Measurements from ENCODE around the gene DNTT.

DNTT gene

DNA sequence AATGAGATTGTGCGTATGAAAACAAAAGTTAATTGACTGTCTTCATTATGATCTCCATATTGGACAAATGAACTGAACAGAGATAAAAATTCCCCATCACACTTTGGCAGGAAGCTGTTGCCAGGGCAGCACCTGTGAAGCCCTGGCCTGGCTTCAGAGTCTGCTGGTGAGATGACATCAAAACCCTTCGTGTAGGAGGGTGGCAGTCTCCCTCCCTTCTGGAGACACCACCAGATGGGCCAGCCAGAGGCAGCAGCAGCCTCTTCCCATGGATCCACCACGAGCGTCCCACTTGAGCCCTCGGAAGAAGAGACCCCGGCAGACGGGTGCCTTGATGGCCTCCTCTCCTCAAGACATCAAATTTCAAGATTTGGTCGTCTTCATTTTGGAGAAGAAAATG, at the start of gene DNTT:
TSS of gene DNTT (plus strand) at position 205 of the 400 bp plus-strand sequence. CDS start at position 269, 64 bp downstream.
- no peak for DNase-seq (ENCODE audit: low read depth in 2 of 2)

DNA sequence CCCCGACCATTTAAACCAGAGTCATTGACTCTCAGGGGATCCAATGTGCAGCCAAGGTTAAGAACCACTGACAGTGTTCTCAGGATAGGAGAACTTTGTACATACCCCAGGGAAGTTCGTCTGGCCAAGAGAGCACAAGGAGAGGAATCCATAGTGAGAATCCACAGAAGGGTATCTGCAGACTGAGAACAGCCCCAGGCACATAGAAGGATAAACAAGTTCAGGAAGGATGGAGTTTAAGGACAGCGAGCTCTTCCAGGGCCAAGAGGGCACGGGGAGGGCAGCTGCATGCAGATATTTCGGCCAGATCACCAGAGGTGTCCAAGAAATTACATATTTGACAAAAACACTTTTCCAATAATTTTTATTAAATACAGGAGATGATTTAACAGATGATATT, 49.3 kb upstream of the DNTT start:
- no peak for DNase-seq (ENCODE audit: low read depth in 2 of 2)

DNA sequence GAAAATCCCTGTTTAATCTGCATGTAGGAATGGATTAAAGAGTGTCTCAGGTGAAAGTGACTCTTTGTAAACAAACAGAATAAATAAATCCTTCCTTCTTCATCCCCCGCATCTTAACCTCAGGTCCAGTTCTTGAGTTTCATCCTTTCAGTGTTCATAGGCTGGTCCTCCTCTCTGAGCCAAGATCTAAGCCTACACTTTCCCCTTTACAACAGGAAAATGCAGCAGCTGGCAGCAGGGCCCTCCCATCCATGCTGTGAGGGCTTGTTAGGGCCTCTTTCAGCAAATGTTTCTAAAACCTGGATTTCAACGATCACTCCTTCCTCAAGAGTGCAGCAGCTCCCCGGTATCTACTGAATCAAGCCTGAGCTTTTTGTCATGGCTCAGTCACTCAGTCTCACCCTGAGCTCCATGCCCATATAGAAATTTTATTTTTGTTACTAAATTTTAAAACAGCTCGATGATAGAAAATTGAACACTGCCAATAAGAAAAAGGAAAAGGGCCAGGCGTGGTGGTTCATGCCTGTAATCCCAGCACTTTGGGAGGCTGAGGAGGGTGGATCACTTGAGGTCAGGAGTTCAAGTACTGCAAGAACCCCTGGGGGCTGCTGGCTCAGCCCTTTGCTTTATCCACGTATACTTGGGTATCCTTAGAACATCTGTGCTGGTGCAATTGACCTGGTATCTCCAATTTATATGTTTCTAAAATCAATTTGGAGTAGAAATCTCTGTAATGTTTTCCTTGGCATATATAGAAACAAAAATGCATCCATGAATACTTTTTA, 48.5 kb upstream of the DNTT start:
- no peak for DNase-seq (ENCODE audit: low read depth in 2 of 2)

DNA sequence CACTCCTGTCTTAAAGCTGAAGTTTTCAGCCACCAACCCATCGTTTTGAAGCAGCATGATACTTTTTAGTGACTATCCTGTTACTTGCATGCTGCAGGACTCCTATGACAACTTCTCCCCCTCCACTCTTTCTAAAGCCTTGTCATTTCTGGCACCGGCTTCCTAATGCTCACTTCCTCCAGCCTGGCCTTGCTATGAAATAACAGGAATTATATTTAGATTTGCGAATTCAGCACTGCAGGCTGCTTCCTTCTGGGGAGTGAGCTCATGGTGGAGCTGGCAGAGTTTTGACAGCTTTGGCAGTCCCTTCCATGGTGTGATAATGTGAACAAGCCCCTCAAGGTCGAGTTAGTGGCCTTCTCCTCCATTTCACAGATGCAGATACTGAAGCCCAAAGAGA, 46.3 kb upstream of the DNTT start:
- DNase-seq (ENCODE audit: low read depth in 2 of 2): no peak

DNA sequence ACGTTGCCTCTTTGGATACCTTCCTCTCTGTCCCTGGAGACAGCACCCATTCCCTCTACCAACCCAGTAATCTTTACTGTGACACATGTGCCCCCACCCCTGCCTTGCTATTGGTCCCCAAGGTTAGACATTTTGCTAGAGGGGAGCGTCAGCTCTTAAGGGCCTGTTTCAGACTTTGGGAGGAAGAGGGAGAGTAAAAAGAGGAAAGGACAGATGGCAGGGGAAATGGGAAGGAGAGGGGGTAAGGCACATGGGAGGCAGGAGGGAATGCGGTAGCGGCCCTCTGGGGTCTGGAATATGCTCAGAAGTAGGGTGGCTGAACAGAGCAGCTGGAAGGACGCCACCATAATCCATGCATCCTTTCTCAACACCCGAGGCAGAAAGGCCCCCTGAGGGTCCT, 45.1 kb upstream of the DNTT start:
- no peak for DNase-seq (ENCODE audit: low read depth in 2 of 2)

DNA sequence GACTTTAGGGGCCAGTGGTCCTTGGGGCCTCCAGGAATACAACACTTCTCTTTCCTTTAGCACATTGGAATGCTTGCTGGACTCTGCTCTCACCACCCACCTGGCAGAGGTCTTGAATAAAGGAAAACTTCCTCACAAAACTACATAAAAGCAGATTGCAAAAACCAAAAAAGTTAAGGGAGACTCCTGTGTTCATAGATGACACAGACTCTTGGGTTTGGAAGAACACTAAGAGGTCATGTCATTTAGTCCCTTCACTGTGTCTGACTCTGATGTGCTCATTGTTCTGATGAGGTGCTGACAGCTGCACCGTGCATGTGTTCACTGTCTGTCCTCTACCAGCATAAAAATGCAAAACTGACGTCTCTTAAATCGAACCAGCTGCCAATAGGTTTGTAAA, 44.2 kb upstream of the DNTT start:
- no peak for DNase-seq (ENCODE audit: low read depth in 2 of 2)

DNA sequence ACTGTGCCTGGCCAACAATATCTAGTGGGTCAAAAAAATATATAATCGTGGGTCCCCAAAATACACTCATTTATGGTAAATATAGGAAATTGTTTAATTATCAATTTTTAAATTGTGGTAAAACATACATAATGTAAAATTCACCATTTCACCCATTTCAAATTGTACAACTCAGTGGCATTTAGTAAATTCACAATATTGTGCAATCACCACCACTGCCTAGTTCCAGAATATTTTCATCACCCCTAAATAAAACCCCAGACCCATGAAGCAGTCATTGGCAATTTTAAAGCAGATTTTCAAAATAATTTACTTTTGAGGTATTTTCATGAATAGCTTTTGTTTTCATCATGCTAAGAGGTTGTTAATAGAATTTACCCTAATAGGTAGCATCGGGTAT, 43.1 kb upstream of the DNTT start:
- no peak for DNase-seq (ENCODE audit: low read depth in 2 of 2)

DNA sequence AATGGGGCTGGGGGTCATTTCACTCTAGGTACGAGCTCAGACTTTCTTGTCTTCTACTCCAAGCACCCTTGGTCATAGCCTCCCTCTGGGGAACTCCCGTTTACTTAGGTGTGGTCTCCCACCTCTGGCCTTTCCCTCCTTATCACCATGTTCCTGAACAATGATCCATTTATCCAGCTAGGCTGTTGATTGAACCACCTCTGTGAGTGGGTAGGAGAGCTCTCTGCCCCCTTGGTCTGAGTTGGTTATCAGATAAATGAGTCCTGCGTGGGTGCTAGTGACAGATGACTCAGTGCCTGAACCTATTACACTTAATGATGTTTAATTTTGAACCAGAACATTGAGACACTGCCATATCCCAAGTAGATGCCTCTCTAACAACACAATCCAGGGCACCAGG, 42.3 kb upstream of the DNTT start:
- no peak for DNase-seq (ENCODE audit: low read depth in 2 of 2)

DNA sequence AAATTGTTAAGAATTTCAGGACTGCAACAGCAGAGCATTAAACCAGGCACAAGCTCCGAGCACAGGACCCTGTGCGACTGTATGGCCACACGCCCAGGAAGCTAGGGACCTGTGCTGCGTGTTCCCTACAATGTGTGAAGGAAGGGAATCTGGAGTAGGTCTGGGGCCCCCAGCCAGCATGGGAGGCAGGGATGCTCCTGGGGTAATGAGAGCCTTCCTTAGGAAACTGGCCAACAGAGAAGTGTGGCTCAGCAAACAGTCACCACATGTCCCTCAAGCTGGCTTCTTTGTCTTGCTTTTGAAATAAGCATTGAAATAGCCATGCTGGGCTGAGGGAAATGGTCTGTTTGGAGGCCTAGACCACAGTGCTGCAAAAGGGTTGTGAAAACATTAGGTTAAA, 41.1 kb upstream of the DNTT start:
- DNase-seq (ENCODE audit: low read depth in 2 of 2): no peak

DNA sequence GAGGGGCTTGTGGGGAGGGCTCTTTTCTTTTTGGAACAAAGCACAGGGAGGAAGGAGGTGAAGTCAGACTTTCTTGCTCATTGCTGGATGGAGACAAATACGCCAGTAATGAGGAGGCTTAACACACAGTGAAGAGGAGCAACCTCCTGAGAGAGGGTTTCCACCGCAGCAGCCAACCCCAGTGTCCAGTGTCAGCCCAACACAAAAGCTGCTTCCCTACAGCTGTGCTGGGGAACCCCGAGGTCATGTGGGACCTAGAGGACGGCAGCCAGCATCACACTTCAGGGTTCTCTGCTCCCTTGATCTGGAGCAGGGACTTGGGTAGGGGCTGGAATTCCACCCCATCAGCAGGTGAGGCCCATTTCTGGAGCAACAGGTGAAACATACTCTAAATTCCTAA, 40.6 kb upstream of the DNTT start:
- no peak for DNase-seq (ENCODE audit: low read depth in 2 of 2)

DNA sequence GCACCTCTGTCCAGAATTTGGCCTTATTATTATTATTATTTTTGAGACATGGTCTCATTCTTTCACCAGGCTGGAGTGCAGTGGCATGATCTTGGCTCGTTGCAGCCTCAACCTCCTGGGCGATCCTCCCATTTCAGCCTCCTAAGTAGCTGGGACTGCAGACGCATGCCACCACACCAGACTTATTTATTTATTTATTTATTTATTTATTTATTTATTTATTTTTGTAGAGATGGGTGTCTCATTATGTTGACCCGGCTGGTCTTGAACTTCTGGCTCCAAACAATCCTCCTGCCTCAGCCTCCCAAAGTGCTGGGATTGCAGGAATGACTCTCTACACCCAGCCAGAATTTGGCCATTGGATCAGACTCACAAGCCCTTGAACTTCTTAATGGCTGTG, 39.3 kb upstream of the DNTT start:
- no peak for DNase-seq (ENCODE audit: low read depth in 2 of 2)

DNA sequence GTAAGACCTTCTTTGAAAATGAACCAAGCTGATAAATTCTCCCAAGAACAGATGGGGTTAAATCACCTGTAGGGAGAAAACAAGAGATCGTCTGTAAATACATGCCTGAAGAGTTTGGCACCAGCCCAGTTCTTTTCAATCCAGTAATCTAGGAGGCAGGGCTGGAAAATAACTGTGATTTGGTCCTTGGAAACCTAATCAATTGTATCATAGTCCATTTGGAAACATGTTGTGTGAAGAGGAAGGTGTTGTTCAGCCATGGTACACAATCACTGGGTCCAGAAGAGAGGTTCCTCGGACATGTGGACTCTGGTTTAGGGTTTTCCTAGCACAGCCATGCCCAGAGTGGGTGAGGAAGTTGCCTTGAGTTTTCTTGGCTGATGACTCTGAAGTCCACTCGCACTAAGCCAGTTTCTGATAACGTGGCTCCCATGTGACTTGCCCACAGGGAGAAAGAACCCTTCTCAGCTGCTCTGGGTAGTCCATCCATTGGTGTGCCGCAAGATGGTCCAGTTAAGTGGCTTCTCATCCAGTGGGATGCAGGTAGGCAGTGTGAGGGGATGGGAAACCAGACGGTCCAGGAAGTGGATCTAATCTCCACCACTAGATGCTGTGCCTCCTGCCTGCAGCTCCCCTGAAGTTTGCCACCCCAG, 38.0 kb upstream of the DNTT start:
- no peak for DNase-seq (ENCODE audit: low read depth in 2 of 2)

DNA sequence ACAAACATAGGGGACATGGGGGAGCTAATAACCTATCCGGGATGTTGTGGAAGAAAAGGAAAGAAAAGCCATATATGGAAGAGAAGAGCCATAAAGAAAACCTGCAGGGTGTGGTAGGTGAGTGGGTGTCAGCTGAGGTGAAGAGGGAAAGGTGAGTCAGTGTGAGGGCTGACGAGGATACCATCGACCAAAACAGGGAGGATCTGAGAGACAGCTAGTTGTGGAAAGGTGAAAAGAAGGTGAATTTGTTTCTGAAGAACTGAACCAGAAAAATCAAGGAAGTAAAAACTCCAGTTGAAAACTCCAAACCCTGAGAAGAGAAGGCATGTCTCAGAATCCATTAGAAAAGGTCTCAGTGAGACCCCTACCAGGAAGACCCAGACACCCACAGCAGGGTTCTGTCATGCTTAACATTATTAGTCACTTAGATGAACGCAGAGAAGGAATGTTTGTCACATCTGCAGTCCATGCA, 37.0 kb upstream of the DNTT start:
- DNase-seq (ENCODE audit: low read depth in 2 of 2): no peak

DNA sequence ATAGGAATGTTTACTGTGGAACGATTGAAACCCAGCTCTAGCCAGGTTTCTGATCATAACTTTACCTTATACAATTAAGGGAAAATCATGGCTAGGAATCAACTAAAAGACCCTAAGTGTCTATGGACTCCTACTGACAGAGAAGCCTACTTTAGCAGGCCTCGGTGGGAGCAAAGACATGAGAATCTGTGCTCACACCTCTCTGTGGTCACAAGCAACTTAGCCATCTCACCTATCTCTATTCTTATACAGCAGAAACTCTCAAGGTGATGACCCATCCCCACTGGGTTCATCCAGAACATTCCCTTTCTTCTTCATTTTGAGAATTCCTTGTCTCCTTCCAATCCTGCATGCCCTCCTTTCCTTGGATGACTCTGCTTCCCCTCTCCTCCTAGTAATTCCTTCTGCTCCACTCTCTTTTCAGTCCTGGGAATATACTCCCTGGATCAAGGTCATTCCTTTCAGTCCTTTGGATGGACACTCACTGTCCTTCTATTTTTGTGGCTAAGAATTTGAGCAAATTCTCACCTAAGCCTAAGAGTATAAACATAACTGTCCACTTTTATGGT, 35.8 kb upstream of the DNTT start:
- DNase-seq (ENCODE audit: low read depth in 2 of 2): no peak

DNA sequence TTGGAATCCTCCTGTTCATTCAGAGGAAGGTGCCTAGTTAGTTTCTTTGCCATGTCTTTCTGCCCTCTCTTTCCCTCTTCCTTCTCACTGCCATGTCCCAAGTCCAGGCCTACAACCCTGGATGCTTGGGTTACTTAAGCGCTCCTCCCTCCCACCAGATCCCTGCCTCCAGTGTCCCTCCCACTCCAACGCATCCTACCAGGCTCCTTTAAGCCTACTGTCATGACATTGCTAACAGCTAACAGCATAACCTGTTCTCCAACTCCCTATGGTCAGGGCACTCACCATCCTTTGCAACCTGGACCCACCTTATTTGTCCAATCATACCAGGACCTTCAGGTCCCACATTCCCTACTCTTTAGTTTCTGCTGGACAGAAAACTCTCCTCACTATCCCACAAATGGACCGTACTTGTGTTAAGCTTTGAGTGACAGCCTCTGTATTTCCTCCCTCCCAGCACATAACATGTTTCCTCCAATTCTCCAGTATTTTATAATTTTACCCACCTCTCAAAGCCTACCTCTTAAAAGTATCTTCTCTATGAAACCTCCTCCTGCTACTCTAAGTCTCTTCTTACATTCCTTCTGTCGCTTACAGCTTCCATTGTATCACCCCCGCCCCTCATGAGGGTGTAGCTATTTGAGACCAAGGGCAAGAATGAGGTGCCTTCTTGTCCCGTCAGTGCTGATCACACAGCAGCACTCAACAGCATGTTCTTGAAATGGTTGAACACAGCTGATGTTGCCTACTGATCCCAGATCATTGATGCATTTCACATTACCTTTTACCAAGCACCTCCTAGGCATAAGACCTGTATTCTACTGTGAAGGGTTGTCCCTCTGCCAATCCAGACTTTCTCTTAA, 34.6 kb upstream of the DNTT start:
- no peak for DNase-seq (ENCODE audit: low read depth in 2 of 2)

DNA sequence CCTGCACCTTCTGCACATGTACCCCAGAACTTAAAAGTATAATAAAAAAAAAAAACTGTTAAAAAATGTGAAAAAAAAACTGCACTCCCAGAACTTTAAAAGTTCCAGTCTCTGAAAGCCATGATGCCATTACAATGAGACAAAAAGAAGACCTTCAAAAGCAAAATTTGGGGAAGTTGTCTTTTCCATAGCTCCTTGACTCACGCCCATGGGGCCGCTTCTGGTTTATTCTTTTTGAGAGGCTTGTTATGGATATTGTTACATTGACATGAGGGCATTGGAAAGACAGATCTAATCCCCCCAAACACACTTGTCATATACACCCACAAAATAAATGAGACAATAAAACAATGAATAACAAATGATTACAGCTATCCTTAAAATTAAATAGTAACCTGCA, 33.7 kb upstream of the DNTT start:
- DNase-seq (ENCODE audit: low read depth in 2 of 2): no peak

DNA sequence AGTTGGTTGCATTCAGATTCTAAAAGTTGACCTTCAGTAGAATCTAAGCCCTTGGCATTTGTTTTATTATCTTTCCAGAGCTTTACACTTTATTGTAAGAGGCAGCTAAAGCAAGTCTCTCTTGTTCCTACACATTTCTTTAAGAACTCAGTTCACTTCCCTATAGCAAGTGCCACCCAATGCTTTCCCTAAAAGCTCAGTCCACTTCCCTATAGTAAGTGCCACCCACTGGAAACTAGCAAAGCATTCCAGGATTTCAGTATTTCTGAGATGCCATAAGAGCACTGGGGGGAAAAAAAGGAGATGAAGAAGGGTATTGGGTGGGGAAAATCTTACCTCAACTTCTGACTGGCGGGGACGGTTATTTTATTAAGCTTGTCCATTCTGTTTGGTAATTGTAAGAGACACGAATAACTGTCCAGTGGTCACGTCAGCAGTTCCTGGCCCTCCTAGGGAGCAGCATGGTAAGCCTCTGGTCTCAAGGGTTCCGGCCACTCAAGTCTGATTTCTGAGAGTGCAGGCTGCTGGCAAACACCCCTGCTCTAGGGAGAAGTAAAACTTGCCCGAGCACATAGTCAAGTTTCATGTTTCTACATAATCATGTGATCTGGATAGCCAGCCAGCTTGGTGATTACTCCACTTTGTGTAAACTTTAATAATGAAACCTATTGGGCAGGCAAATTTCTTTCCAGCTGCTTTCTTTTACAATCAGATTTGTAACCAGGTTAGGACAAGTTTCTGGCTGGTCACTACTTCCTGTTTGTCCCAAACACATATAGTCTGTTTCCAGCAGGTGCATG, 33.0 kb upstream of the DNTT start, which contains the start of gene BLNK:
TSS of gene BLNK (minus strand) at position 554 of the 800 bp plus-strand sequence. CDS start at position 383, 171 bp downstream.
- DNase-seq (ENCODE audit: low read depth in 2 of 2): no peak

DNA sequence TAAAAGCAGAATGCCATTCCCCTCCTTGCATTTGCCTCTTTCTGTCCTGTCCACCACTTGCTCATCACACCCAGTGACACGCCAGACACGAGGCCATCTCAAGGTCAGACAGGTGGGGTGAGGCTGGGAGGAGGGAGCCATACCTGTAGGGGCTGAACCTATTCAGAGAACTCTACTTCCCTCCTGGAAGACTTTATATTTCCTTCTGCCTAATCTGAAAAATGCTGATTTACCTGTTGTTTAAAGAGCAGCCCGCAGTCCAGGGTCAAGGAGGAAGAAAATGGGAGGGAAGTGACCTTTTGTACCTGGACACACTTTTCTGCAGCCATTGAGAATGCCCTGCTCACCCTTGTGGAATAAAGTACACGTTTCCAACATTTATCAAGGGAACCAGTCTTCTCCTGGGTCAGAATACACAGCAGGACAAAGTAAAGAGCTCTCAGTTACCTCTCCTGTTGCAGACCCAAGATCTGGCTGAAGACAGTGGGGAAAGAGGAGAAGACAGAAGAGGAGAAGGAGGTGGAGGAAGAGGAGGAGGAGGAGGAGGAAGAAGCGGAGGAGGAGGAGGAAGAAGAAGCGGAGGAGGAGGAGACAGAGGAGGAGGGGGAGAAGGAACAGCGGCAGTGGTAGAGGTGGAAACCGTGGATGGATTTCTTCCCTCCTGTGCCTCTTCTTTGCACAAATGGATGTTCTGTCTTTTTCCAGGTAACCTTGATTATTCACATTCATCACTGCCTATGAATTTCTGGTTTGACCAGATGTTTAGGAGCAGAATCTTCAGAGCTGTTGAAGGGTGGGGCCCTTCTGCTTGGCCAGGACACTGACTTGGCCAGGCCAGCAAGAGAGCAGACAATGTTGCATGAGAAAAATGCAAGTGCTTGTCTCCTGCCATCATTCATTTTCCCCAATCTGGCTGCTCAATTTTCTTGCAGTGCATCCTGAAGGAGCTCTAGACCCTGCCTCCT, 31.6 kb upstream of the DNTT start:
- no peak for DNase-seq (ENCODE audit: low read depth in 2 of 2)

DNA sequence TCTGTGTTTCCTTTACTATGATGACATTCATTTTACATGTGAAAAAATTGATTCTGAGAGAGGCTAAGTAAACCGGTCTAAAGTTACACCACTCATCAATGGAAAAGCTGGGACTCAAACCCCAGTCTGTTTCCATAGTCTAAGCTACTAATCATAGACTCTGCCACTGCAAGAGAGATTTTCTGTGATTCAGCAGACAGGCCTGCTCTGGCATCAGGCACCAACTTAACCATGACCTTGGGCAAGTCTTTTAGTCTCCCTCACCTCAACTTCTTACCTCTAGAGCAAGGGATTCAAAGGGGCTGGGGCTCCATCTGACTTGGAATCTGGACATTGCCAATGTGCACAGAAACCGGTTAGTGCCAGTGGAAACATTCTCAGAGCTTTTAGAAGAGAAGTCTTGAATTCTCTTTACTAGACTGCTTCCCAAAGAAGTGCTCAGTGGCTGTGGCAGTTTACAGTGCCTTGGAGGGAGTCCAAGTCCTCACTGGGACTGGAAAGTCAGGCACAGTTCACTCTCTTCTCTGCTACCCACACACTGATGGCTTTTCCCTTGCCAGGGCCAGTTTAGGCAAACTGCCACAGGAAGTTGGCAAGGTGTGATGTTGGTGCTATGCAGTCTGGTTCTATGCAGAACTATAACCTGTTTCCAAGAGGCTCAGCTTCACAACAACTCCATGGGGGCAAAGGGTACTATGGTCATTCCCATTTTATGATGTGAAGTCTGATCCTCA, 28.4 kb upstream of the DNTT start:
- DNase-seq (ENCODE audit: low read depth in 2 of 2): no peak
